K562 (cell line): Measurements from ENCODE around the gene KCNAB1. TPM values are rescaled to one million over a fixed set of nuclear protein-coding genes. Genes with fewer than 3 reads are reported as not detected.

Experiments used
- ATF3 ChIP-seq, 2 experiments: fragments of 450-650 bp in 1 of 2; sonication (generic) in 1 of 2; formaldehyde crosslinking in 1 of 2; IDR thresholded peaks in 1 of 2; conservative IDR thresholded peaks in 1 of 2; 2 replicates each; pipeline versions ENCODE4 v1.6.1 to v1.8.1; 2016 to 2023; ENCODE audit warnings: mild to moderate bottlenecking in 2 of 2, moderate library complexity in 2 of 2, inconsistent platforms in 1 of 2, missing genetic modification reagents in 1 of 2
- HDAC2 ChIP-seq: fragments of 450-650 bp; IDR thresholded peaks from 2 replicates; pipeline ENCODE4 v1.6.1; 2016; ENCODE audit warnings: mild to moderate bottlenecking
- HES1 ChIP-seq: fragments of 450-650 bp; IDR thresholded peaks from 2 replicates; pipeline ENCODE4 v1.6.1; 2016; ENCODE audit warnings: low read depth, mild to moderate bottlenecking, moderate library complexity
- HIVEP1 ChIP-seq: fragments of 250-450 bp; sonication (Bioruptor Pico); IDR thresholded peaks from 2 replicates; pipeline ENCODE4 v1.4.0; 2020; ENCODE audit warnings: mild to moderate bottlenecking
- JUND ChIP-seq, 2 experiments: IDR thresholded peaks; 2 replicates in 1 of 2; 3 replicates in 1 of 2; pipeline ENCODE4 v1.6.1; 2011; ENCODE audit warnings: borderline replicate concordance in 2 of 2, low read depth in 2 of 2, low read length in 2 of 2, improper control_type of control experiment in 1 of 2, missing biosample characterization in 1 of 2, missing genetic modification characterization in 1 of 2, missing genetic modification reagents in 1 of 2
- MNT ChIP-seq, 2 experiments: fragments of 450-650 bp; conservative IDR thresholded peaks; 2 replicates each; pipeline ENCODE4 v1.6.1; 2017; ENCODE audit warnings: mild to moderate bottlenecking in 2 of 2, moderate library complexity in 2 of 2
- POLR2G ChIP-seq: fragments of 200-400 bp; formaldehyde crosslinking; IDR thresholded peaks from 2 replicates; pipeline ENCODE4 v1.6.1; 2017; ENCODE audit warnings: low read depth, mild to moderate bottlenecking, antibody characterized with exemption, low read length, moderate library complexity
- SMARCE1 ChIP-seq: fragments of 450-650 bp; IDR thresholded peaks from 2 replicates; pipeline ENCODE4 v1.7.1; 2016; ENCODE audit warnings: mild to moderate bottlenecking
- ZNF143 ChIP-seq: sonication (generic); formaldehyde crosslinking; IDR thresholded peaks from 2 replicates; pipeline ENCODE4 v1.9.0; 2022; ENCODE audit warnings: mild to moderate bottlenecking, missing genetic modification reagents
- ZNF444 ChIP-seq: fragments of 250-450 bp; sonication (Bioruptor Pico); IDR thresholded peaks from 2 replicates; pipeline ENCODE4 v1.4.0; 2020; ENCODE audit warnings: mild to moderate bottlenecking, moderate library complexity
- polyA plus RNA-seq, 8 experiments: library from polyadenylated mRNA; depleted of rRNA in 4 of 8; stranded (reverse) in 5 of 8; unstranded in 3 of 8; fragments of >200 nt; fragmentation: Nextera tagmentation in 2 of 8; fragmentation: Illumina TruSeq in 1 of 8; extraction: Ambion mirVana in 2 of 8; extraction: Trizol in 1 of 8; gene quantifications; 2 replicates each; pipeline versions ENCODE4 v1.2.1 to v1.2.3, GENCODE V29; 2011 to 2014; ENCODE audit warnings: inconsistent platforms in 1 of 8, missing spikeins in 1 of 8
- total RNA-seq, 7 experiments: library from RNA; depleted of rRNA in 6 of 7; stranded (reverse); fragments of >200 nt in 6 of 7; fragmentation: Illumina TruSeq in 2 of 7; extraction: Trizol in 2 of 7; gene quantifications; 2 replicates each; pipeline versions ENCODE4 v1.2.1 to v1.2.3, GENCODE V29; 2011 to 2021; ENCODE audit warnings: low replicate concordance in 1 of 7
- TF ChIP-seq, protein P1 (sequence below), 2 experiments: fragments of 450-650 bp in 1 of 2; sonication (generic) in 1 of 2; formaldehyde crosslinking in 1 of 2; IDR thresholded peaks; 2 replicates each; pipeline versions ENCODE4 v1.7.1 to v1.9.0; 2016 to 2022; ENCODE audit warnings: inconsistent platforms in 1 of 2, mild to moderate bottlenecking in 1 of 2, missing genetic modification reagents in 1 of 2
- TF ChIP-seq, protein P2 (sequence below): IDR thresholded peaks from 3 replicates; pipeline ENCODE4 v1.6.1; 2011; ENCODE audit warnings: borderline replicate concordance, mild to moderate bottlenecking; ENCODE audit not compliant: insufficient read length, insufficient read depth

The KCNAB1 gene
- total and polyA plus RNA-seq, 9 of the 15 experiments (the other 6 are each of a cell fraction or from before 2014, with no cell fraction given): 0.14 to 1.2 (median 0.51) TPM

DNA sequence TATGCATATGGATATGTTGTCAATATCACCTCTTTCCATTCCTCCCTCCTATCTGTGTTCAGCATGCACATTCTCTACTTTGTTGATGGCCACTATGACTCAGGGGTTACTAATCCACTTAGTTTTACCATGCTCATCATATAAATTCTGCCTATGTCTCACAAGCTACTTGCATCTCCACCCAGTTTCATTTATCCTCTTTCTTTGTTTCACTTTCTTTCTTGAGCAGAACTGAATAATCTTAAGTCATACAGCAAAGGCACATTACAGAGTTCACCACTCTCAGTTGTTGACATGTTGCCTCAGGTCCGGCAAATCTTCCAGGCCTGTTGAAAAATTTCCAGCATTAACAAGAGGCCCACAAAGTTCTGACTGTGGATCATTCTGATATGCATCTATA lies 363.0 kb downstream of the KCNAB1 start (continued):
- TF ChIP-seq, protein P1, sequence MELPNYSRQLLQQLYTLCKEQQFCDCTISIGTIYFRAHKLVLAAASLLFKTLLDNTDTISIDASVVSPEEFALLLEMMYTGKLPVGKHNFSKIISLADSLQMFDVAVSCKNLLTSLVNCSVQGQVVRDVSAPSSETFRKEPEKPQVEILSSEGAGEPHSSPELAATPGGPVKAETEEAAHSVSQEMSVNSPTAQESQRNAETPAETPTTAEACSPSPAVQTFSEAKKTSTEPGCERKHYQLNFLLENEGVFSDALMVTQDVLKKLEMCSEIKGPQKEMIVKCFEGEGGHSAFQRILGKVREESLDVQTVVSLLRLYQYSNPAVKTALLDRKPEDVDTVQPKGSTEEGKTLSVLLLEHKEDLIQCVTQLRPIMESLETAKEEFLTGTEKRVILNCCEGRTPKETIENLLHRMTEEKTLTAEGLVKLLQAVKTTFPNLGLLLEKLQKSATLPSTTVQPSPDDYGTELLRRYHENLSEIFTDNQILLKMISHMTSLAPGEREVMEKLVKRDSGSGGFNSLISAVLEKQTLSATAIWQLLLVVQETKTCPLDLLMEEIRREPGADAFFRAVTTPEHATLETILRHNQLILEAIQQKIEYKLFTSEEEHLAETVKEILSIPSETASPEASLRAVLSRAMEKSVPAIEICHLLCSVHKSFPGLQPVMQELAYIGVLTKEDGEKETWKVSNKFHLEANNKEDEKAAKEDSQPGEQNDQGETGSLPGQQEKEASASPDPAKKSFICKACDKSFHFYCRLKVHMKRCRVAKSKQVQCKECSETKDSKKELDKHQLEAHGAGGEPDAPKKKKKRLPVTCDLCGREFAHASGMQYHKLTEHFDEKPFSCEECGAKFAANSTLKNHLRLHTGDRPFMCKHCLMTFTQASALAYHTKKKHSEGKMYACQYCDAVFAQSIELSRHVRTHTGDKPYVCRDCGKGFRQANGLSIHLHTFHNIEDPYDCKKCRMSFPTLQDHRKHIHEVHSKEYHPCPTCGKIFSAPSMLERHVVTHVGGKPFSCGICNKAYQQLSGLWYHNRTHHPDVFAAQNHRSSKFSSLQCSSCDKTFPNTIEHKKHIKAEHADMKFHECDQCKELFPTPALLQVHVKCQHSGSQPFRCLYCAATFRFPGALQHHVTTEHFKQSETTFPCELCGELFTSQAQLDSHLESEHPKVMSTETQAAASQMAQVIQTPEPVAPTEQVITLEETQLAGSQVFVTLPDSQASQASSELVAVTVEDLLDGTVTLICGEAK (IDR thresholded peaks at IDR 0.05): no peak
- TF ChIP-seq, protein P1 (CRISPR knock-in tag; IDR thresholded peaks at IDR 0.05): no peak
- TF ChIP-seq MNT (conservative IDR thresholded peaks at IDR 0.05): peak; percentile 34 to 41; a peak in 1 of 4 replicates
- TF ChIP-seq HES1: no peak
- TF ChIP-seq ZNF444 (CRISPR knock-in tag): no peak
- TF ChIP-seq POLR2G: no peak
- TF ChIP-seq, protein P2, sequence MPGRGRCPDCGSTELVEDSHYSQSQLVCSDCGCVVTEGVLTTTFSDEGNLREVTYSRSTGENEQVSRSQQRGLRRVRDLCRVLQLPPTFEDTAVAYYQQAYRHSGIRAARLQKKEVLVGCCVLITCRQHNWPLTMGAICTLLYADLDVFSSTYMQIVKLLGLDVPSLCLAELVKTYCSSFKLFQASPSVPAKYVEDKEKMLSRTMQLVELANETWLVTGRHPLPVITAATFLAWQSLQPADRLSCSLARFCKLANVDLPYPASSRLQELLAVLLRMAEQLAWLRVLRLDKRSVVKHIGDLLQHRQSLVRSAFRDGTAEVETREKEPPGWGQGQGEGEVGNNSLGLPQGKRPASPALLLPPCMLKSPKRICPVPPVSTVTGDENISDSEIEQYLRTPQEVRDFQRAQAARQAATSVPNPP: no peak
- peak; percentile 31; the same call in 1 of the 2 replicates for TF ChIP-seq HDAC2
- peak; percentile 76; the same call in 1 of the 2 replicates for TF ChIP-seq JUND (IDR thresholded peaks at IDR 0.05; ENCODE audit: borderline replicate concordance, low read depth, low read length)
- peak; percentile 39; the same call in 1 of the 3 replicates for TF ChIP-seq JUND (tag; IDR thresholded peaks at IDR 0.05; ENCODE audit: borderline replicate concordance, low read depth, low read length)
- TF ChIP-seq ZNF143 (CRISPR knock-in tag): no peak
- no peak for TF ChIP-seq HIVEP1 (CRISPR knock-in tag)
- TF ChIP-seq ATF3 (IDR thresholded peaks at IDR 0.05): peak; percentile 76
- TF ChIP-seq ATF3 (CRISPR knock-in tag; conservative IDR thresholded peaks at IDR 0.05): no peak
- TF ChIP-seq SMARCE1: peak; percentile 52; the same call in 1 of the 2 replicates
